ENCODE data around the gene TDP2.

GRCh38 chr6:24709014-24709711 lies 42.5 kb upstream of the TDP2 start:
- TF ChIP-seq CTCF (conservative IDR thresholded peaks at IDR 0.05; ENCODE audit: low read length) (no peak), EZH2phosphoT487 (IDR thresholded peaks at IDR 0.05; ENCODE audit: borderline replicate concordance) (no peak)
